ENCODE measurements around the gene ODAD2.

Gene ODAD2

GRCh38 chr10:27998954-27999275, at the start of gene ODAD2:
Gene ODAD2 (minus strand): TSS chr10:27999079. CDS start chr10:27995142, 3,937 bp downstream.
- peaks cover 16% of the 10 kb centered on the region for H3K4me1 Mint-ChIP-seq
- ATAC-seq (no peak), DNase-seq (ENCODE audit: low spot score in 2 of 2) (no peak)
- H3K4me3 Mint-ChIP-seq = peak within 1 kb of the TSS; percentile 86
- no peaks in the 10 kb centered on the region for H3K9me3 Mint-ChIP-seq
- no peaks in the 10 kb centered on the region for H3K36me3 Mint-ChIP-seq
- H3K27ac Mint-ChIP-seq = peak within 1 kb of the TSS; percentile 3

GRCh38 chr10:28047061-28047460, 48.2 kb upstream of the ODAD2 start:
- Mint-ChIP-seq H3K4me1 (no peaks in the 10 kb centered on the region), H3K4me3 (no peak overlapping the region), H3K9me3 (no peaks in the 10 kb centered on the region), H3K36me3 (no peaks in the 10 kb centered on the region), H3K27ac (no peak overlapping the region)
- ATAC-seq = no peak
- DNase-seq (ENCODE audit: low spot score in 2 of 2) = no peak

GRCh38 chr10:28046579-28046978, 47.7 kb upstream of the ODAD2 start:
- Mint-ChIP-seq H3K4me1 (no peaks in the 10 kb centered on the region), H3K9me3 (no peaks in the 10 kb centered on the region), H3K27ac (no peak overlapping the region), H3K36me3 (no peaks in the 10 kb centered on the region), H3K4me3 (no peak overlapping the region)
- DNase-seq (ENCODE audit: low spot score in 2 of 2) (no peak), ATAC-seq (no peak)

GRCh38 chr10:28043941-28044340, 45.1 kb upstream of the ODAD2 start:
- H3K36me3 Mint-ChIP-seq = no peaks in the 10 kb centered on the region

GRCh38 chr10:28036587-28036986, 37.7 kb upstream of the ODAD2 start:
- ATAC-seq = no peak
- Mint-ChIP-seq H3K36me3 (no peaks in the 10 kb centered on the region), H3K4me3 (no peak overlapping the region), H3K4me1 (no peaks in the 10 kb centered on the region), H3K9me3 (no peaks in the 10 kb centered on the region), H3K27ac (no peak overlapping the region)
- DNase-seq (ENCODE audit: low spot score in 2 of 2) = no peak

More at GRCh38 chr10:28043941-28044340, 45.1 kb upstream of the ODAD2 start:
- Mint-ChIP-seq H3K4me1 (no peaks in the 10 kb centered on the region), H3K9me3 (no peaks in the 10 kb centered on the region), H3K4me3 (no peak overlapping the region), H3K27ac (no peak overlapping the region)
- DNase-seq (ENCODE audit: low spot score in 2 of 2) (no peak), ATAC-seq (no peak)

GRCh38 chr10:28020993-28021982, 22.4 kb upstream of the ODAD2 start:
- no peaks in the 10 kb centered on the region for H3K4me1 Mint-ChIP-seq
- H3K36me3 Mint-ChIP-seq = no peaks in the 10 kb centered on the region
- ATAC-seq (no peak), DNase-seq (ENCODE audit: low spot score in 2 of 2) (no peak)
- no peaks in the 10 kb centered on the region for H3K9me3 Mint-ChIP-seq
- no peak overlapping the region for H3K27ac Mint-ChIP-seq
- no peak overlapping the region for H3K4me3 Mint-ChIP-seq

- Mint-ChIP-seq H3K9me3 (no peaks in the 10 kb centered on the region), H3K36me3 (no peaks in the 10 kb centered on the region), H3K4me3 (no peak overlapping the region)
Measured at GRCh38 chr10:28020080-28020860, 21.4 kb upstream of the ODAD2 start.

GRCh38 chr10:28014651-28015050, 15.8 kb upstream of the ODAD2 start:
- no peaks in the 10 kb centered on the region for H3K9me3 Mint-ChIP-seq
- H3K4me1 Mint-ChIP-seq = no peaks in the 10 kb centered on the region
- no peak for ATAC-seq

More at GRCh38 chr10:28020080-28020860, 21.4 kb upstream of the ODAD2 start:
- no peaks in the 10 kb centered on the region for H3K4me1 Mint-ChIP-seq
- H3K27ac Mint-ChIP-seq = no peak overlapping the region
- no peak for ATAC-seq
- no peak for DNase-seq (ENCODE audit: low spot score in 2 of 2)

GRCh38 chr10:28012990-28013515, 14.2 kb upstream of the ODAD2 start:
- Mint-ChIP-seq H3K4me1 (no peaks in the 10 kb centered on the region), H3K9me3 (no peaks in the 10 kb centered on the region), H3K36me3 (no peaks in the 10 kb centered on the region), H3K4me3 (no peak overlapping the region), H3K27ac (no peak overlapping the region)
- ATAC-seq = peak; percentile 61
- DNase-seq (ENCODE audit: low spot score in 2 of 2) = no peak

More at GRCh38 chr10:28014651-28015050, 15.8 kb upstream of the ODAD2 start:
- no peak overlapping the region for H3K27ac Mint-ChIP-seq
- DNase-seq (ENCODE audit: low spot score in 2 of 2) = no peak
- no peaks in the 10 kb centered on the region for H3K36me3 Mint-ChIP-seq
- H3K4me3 Mint-ChIP-seq = no peak overlapping the region

GRCh38 chr10:28010821-28011220, 11.9 kb upstream of the ODAD2 start:
- Mint-ChIP-seq H3K9me3 (no peaks in the 10 kb centered on the region), H3K4me3 (no peak overlapping the region), H3K36me3 (no peaks in the 10 kb centered on the region), H3K27ac (no peak overlapping the region), H3K4me1 (no peaks in the 10 kb centered on the region)
- DNase-seq (ENCODE audit: low spot score in 2 of 2) (no peak), ATAC-seq (no peak)

- ATAC-seq = no peak
- H3K36me3 Mint-ChIP-seq = no peaks in the 10 kb centered on the region
- DNase-seq (ENCODE audit: low spot score in 2 of 2) = no peak
- no peaks in the 10 kb centered on the region for H3K4me1 Mint-ChIP-seq
- no peak overlapping the region for H3K4me3 Mint-ChIP-seq
- no peaks in the 10 kb centered on the region for H3K9me3 Mint-ChIP-seq
- H3K27ac Mint-ChIP-seq = no peak overlapping the region
Measured at GRCh38 chr10:28008054-28008453, 9.2 kb upstream of the ODAD2 start.

- no peak for DNase-seq (ENCODE audit: low spot score in 2 of 2)
- Mint-ChIP-seq H3K36me3 (no peaks in the 10 kb centered on the region), H3K4me3 (no peak overlapping the region), H3K9me3 (no peaks in the 10 kb centered on the region), H3K4me1 (peaks cover 16% of the 10 kb centered on the region), H3K27ac (no peak overlapping the region)
- ATAC-seq = no peak
Measured at GRCh38 chr10:28001353-28001752, 2.5 kb upstream of the ODAD2 start.

- peak in 1 of 2 donors; percentile 57 for DNase-seq (ENCODE audit: low spot score in 2 of 2)
- Mint-ChIP-seq H3K4me1 (peaks cover 16% of the 10 kb centered on the region), H3K27ac (peak overlapping the region; percentile 3), H3K36me3 (no peaks in the 10 kb centered on the region), H3K4me3 (peak overlapping the region; percentile 86), H3K9me3 (no peaks in the 10 kb centered on the region)
- ATAC-seq = peak; percentile 85
Measured at GRCh38 chr10:27998178-27998953, 513 bp downstream of the ODAD2 start.

GRCh38 chr10:27997865-27998177, 1.1 kb downstream of the ODAD2 start:
- H3K27ac Mint-ChIP-seq = peak overlapping the region; percentile 3
- H3K4me3 Mint-ChIP-seq = peak overlapping the region; percentile 86
- no peaks in the 10 kb centered on the region for H3K9me3 Mint-ChIP-seq
- no peaks in the 10 kb centered on the region for H3K36me3 Mint-ChIP-seq
- ATAC-seq (no peak), DNase-seq (ENCODE audit: low spot score in 2 of 2) (no peak)
- H3K4me1 Mint-ChIP-seq = peaks cover 16% of the 10 kb centered on the region

- Mint-ChIP-seq H3K4me1 (peaks cover 16% of the 10 kb centered on the region), H3K9me3 (no peaks in the 10 kb centered on the region), H3K4me3 (no peak overlapping the region), H3K27ac (no peak overlapping the region), H3K36me3 (no peaks in the 10 kb centered on the region)
- ATAC-seq (no peak), DNase-seq (ENCODE audit: low spot score in 2 of 2) (no peak)
Measured at GRCh38 chr10:27995311-27995710, 3.6 kb downstream of the ODAD2 start.

Data from stimulated activated effector memory CD8-positive, alpha-beta T cell treated with anti-CD3 and anti-CD28 coated beads, Interleukin-12 subunit alpha, Interleukin-12 subunit beta, amount 100 ng/mL, for 72 hours (primary cell).